ENCODE data around the gene MLLT6.

MLLT6 gene

DNA sequence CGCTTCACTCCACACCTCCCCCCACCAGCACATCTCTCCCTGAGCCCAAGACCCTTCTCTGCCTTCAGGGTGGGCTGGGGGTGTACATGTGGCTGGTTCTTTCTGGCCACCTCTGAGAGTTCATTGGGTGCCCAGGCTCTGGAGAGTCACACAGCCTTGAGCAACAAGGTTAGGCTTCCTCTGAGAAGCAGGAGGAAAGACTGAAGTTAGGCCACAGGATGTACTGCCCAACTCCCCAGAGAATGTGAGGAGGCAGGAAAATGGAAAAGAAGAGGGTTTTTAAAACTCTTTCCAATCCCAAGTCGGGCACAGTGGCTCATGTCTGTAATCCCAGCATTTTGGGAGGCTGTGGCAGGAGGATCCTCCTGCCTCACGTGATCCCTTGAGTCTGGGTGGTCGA is 35.7 kb downstream of the MLLT6 start:
- TF ChIP-seq CTCF (IDR thresholded peaks at IDR 0.05; ENCODE audit: low read depth, low read length): no peak
- DNase-seq (ENCODE audit: low read depth in 2 of 2): peak; percentile 40 to 59
- H3K4me3 ChIP-seq (replicated peaks in 1 of 2; ENCODE audit: low read depth in 2 of 2, low read length in 2 of 2): no peak overlapping the region

GRCh38 chr17:38741461-38741860 is 36.4 kb downstream of the MLLT6 start:
- H3K4me3 ChIP-seq (replicated peaks in 1 of 2; ENCODE audit: low read depth in 2 of 2, low read length in 2 of 2): no peak overlapping the region
- no peak for TF ChIP-seq CTCF (IDR thresholded peaks at IDR 0.05; ENCODE audit: low read depth, low read length)
- no peak for DNase-seq (ENCODE audit: low read depth in 2 of 2)

DNA sequence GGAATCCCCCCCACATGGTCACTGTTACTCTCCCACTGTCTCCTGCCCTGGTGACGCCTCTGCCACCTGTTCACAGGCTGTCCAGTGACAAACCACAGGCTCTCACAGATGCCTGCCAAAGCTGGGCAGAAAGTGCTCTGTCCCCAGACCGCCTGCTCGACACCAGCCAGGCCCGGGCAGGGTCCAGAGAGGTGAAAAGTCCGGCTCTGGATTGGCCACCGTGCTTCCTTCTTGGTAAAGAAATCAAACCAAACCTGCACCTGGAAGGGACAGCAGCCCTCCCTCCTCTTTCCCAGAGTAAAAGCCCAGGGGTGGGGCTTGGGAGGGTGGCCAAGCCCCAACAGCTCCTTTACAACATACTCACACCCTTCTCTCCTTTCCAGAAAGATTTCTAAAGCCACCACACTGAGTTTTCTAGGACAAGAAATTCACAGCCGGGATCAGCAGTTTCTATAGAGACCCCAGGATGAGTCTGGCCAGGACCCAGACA is 36.9 kb downstream of the MLLT6 start:
- no peak overlapping the region for H3K4me3 ChIP-seq (replicated peaks in 1 of 2; ENCODE audit: low read depth in 2 of 2, low read length in 2 of 2)
- TF ChIP-seq CTCF (IDR thresholded peaks at IDR 0.05; ENCODE audit: low read depth, low read length): no peak
- peak in 1 of 2 donors; percentile 50 for DNase-seq (ENCODE audit: low read depth in 2 of 2)

GRCh38 chr17:38742411-38743308 is 37.6 kb downstream of the MLLT6 start:
- DNase-seq (ENCODE audit: low read depth in 2 of 2): peak; percentile 95
- no peak for TF ChIP-seq CTCF (IDR thresholded peaks at IDR 0.05; ENCODE audit: low read depth, low read length)
- H3K4me3 ChIP-seq (replicated peaks in 1 of 2; ENCODE audit: low read depth in 2 of 2, low read length in 2 of 2): no peak overlapping the region

DNA sequence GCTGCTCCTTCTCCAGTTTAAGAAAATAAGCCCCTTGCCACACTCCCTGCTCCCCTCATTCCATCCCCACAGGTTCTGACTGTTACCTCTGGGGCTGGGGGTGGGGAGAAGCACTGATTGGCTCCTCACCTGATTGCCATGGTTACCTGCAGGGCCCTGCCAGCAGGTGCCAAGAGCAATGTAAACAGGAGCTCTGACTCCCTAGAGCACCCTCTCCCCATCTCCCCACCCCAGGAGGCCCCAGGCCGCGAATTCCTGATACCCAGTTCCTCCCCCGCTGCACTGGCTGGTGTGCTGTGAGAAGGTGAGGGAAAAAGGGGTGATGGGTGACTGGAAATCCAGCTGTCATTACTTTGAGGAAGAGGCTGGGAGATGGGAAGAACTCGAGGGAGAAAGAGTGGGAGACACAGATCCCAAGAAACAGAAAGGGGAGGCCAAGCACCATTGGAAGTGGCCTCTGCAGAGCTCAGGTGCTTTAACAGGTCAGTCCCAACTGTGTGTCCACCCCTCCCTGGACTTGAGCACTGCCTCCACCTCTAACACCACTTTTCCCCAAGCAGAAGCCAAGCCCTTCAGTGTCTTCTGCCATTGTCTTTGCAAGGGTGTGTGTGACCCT is 38.6 kb downstream of the MLLT6 start:
- no peak for TF ChIP-seq CTCF (IDR thresholded peaks at IDR 0.05; ENCODE audit: low read depth, low read length)
- H3K4me3 ChIP-seq (replicated peaks in 1 of 2; ENCODE audit: low read depth in 2 of 2, low read length in 2 of 2): no peak overlapping the region
- DNase-seq (ENCODE audit: low read depth in 2 of 2): no peak

GRCh38 chr17:38745545-38745944 is 40.5 kb downstream of the MLLT6 start:
- no peak for TF ChIP-seq CTCF (IDR thresholded peaks at IDR 0.05; ENCODE audit: low read depth, low read length)
- DNase-seq (ENCODE audit: low read depth in 2 of 2): no peak
- no peak overlapping the region for H3K4me3 ChIP-seq (replicated peaks in 1 of 2; ENCODE audit: low read depth in 2 of 2, low read length in 2 of 2)
